GM18502 (cell line): ENCODE measurements around the gene HECW1.
"Not testable (repeated sequence)": the region's sequence is repeated elsewhere in the genome, so short reads cannot be mapped to it uniquely, and the experiment has no call there.

Experiments used
- ATAC-seq: cut with Tn5 transposase; IDR thresholded peaks from one replicate; pipeline ENCODE4 v1.9.1; 2021; ENCODE audit warnings: mild to moderate bottlenecking; ENCODE audit not compliant: unreplicated experiment, poor library complexity

Gene HECW1

GRCh38 chr7:43337191-43337590 lies 224.7 kb downstream of the HECW1 start:
- no peak for ATAC-seq

- no peak for ATAC-seq
Measured at GRCh38 chr7:43337811-43338210, 225.4 kb downstream of the HECW1 start.

- ATAC-seq: no peak
Measured at GRCh38 chr7:43341132-43341531, 228.7 kb downstream of the HECW1 start.

DNA sequence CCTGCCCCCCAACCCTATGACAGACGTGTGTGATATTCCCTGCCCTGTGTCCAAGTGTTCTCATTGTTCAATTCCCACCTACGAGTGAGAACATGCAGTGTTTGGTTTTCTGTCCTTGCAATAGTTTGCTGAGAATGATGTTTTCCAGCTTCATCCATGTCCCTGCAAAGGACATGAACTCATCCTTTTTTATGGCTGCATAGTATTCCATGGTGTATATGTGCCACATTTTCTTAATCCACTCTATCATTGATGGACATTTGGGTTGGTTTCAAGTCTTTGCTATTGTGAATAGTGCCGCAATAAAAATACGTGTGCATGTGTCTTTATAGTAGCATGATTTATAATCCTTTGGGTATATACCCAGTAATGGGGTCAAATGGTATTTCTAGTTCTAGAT lies 231.0 kb downstream of the HECW1 start:
- not testable (repeated sequence) for ATAC-seq

- ATAC-seq: not testable (repeated sequence)
Measured at GRCh38 chr7:43345696-43346095, 233.2 kb downstream of the HECW1 start.

DNA sequence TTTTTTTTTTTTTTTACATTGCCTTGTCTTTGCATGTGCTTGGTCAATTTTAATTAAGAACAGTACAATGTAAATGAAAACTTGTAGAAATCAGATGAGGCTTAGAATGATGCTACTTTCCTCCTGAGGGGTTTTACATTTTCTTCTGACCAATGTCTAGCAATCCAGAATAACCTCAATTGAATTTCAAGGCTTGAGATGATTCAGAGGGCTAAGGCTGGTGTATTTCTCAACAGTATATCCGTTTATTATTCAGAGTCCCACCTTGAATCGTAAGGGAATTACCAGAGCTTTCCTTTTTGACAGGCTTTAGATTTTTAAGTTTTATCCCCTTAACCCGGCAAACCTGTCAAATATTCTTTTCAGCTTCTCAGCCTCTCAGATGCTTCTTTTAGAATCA lies 239.2 kb downstream of the HECW1 start:
- no peak for ATAC-seq

DNA sequence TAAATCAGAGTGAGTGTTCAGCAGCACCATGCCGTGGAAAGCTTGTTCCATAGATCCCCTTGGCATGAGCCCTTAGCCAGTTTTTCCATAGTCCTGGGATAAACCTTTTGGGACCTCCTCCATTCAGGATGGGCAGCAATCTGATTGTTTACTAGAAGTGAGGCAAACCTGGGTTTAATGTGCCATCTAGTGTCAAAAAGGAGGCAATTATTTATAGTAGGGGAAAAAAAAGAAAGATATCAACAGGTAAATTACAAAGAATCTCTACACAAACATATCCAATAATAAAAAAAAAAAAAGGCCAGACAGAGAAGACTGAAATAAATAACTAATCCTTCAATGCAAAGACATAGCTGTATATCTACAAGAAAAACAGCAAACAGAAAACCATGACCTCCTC lies 241.5 kb downstream of the HECW1 start:
- ATAC-seq: no peak

DNA sequence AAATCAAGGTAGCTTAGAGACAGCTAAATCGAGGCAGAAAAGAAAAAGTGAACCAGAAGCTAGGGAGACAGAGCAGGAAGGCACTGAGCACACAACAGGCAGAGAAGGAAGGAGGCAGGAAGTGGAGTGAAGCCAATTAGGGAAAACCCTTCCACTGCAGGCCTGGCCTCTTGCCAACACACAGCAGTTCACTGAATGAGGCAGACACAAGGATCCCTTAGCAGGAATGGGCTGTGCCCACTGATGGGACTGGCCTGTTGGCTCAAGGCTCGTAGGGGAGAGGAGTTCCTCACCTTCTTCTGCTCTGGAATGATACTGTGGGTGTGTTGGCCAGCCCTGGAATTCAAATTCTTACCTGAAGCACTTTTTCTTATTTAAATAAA lies 250.2 kb downstream of the HECW1 start:
- ATAC-seq: no peak

DNA sequence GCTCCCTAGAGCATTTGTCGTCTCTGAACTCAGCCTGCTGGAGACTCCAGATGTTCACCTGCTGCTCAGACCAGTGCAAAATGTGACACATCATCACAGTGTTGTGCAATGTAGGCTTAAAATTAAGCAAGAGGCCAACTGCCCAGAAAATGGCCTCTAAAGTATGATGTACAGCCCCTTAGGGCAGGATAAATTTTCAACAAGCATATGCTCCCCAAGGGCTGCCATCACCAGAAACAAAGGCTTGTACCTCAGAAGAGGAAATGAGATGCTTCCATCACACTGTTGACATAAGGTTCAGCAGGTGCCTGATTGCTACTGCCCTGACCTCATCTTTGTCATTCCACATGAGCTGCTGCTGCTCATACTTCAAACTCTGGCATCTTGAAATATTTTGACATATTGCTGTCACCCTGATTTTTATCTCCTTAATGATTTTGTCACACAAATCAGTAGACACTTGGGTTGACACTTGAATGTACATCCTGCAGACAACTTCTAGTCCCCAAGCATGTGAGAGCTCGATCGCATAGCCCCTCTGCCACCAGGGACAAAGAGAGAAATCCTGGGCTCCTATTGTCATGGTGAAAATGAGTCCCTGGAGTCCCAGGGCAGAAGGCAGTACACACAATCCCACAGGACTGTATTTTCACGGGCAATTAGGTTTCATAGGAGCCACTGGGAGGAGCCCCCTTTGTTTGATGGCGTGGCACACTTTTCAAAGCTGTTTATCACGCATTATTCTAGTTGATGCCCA lies 250.8 kb downstream of the HECW1 start:
- no peak for ATAC-seq

GRCh38 chr7:43364391-43364790 lies 251.9 kb downstream of the HECW1 start:
- no peak for ATAC-seq

- ATAC-seq: no peak
Measured at GRCh38 chr7:43372676-43373355, 260.4 kb downstream of the HECW1 start.

- ATAC-seq: no peak
Measured at GRCh38 chr7:43377196-43377960, 264.9 kb downstream of the HECW1 start.

DNA sequence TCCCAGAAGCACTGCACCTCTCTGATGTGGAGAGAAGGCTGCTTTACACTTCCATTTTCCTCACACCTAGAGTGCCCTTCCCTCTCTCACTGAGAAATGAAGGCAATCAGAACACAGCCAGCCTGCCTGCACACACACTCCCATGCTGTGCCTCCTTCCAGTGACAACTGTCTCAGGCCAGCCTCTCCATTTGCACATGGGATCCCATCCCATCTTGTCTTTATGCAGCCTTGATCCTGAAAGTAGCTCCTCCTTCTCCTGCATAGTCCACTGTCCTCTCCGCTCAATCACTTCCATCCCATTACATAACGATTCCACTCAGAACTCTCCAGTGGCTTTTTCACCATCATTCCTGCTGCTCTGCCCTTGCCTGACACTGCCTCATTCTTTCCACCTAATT lies 266.8 kb downstream of the HECW1 start:
- ATAC-seq: no peak

DNA sequence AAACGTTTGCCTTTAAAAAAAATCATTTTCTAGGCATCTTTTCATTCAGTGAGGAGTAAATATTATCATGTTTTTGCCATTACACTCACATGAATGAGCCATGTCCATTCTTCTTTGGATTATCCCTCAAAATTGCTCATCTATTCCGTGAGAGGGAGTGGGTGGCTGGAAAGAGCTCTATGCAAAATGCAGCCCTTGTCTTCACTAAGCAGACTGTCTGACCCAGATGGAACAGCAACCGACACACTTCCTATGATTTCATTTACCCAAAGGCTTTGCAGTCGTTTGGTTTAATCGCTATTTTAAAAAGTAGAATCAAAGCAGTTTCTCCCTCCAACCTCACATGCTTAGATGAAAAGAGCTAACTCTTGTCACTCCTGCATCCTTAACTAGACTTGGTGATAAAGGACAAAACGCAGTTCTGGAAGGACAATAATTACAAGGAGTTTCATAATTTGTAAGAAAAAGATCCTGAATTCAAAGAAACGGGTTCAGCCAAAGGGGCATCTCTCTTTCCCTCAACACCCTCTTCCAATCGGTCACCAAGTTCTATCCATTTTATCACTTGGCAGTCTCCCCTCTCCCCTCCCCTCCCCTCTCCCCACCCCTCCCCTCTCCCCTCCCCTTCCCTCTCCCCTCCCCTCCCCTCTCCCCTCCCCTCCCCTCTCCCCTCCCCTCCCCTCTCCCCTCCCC lies 272.3 kb downstream of the HECW1 start:
- ATAC-seq: no peak

GRCh38 chr7:43385309-43385680 lies 272.8 kb downstream of the HECW1 start:
- ATAC-seq: no peak

DNA sequence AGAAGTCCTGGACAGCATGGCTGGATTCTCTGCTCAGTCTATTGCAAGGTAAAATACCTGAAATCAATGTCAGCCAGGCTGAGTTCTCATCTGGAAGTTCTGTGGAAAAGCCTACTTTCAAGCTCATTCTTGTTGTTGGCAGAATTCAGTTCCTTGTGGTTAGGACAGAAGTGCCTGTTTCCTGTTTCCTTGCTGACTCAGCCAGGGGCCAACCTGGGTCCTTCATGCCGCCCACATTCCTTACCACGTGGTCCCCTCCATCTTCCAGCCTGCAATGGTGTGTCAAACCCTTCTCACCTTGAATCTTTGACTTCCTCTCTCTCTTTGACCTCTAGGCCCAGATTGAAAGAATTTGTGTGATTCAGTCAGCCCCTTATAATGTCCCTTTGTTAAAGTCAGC lies 273.4 kb downstream of the HECW1 start:
- no peak for ATAC-seq

- no peak for ATAC-seq
Measured at GRCh38 chr7:43387932-43388331, 275.5 kb downstream of the HECW1 start.

DNA sequence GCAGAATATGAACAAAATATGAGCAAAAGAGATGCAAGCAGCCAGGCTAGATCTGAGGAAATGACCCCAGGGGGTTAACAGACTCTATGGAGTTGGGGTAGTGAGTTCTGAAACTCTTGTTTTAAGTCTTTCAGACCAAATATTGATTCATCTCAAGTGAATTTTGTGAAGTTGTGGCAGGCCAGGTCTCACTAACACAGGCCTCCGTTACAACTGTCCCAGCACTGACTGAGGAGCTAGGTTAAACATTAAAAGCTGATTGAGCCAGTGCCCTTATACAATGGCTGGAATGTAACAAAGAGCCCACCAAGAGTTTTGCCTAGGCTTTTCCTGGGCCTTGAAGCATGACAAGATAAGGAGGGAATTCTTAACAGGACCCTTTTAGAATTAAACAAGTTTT lies 278.1 kb downstream of the HECW1 start:
- ATAC-seq: no peak

DNA sequence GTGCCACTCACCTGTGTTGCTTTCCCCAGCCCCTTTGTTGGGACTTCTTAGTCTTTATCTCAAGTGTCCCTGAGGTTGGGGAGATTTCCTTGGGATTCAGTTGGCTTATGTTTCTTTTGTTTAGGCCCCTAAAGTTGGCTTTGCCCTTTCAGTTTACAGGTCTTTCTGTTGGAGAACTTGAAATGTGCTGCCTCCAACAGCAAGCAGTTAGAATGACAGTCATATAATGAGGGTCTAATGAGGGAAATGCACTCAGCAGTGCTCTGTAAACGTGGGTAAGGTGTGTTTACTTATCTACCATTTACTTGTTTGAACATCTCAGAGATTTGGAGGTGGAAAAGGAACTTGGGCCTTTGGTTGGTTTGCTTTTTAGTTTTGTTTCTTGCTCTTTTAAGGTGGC lies 279.1 kb downstream of the HECW1 start:
- ATAC-seq: no peak

- ATAC-seq: no peak
Measured at GRCh38 chr7:43392638-43393330, 280.3 kb downstream of the HECW1 start.
